RWPE2 (cell line): ENCODE data around the gene SORCS2.

ENCODE experiments used
- ATAC-seq: fragments of 200-7000 bp; cut with Tn5 transposase; 3 replicates; pipeline ENCODE4 v1.9.1; 2021; ENCODE audit warnings: low read depth
- DNase-seq: peaks from one replicate; pipeline ENCODE4 v3.0.0-alpha.2; 2020; ENCODE audit warnings: low spot score
- H3K27ac ChIP-seq: fragments of 450-650 bp; 2 replicates; pipeline ENCODE4 v1.5.1; 2017; ENCODE audit warnings: mild to moderate bottlenecking; ENCODE audit not compliant: poor library complexity, severe bottlenecking
- H3K27me3 ChIP-seq: fragments of 250-450 bp; sonication (Bioruptor Pico); 2 replicates; pipeline ENCODE4 v1.5.1; 2021; ENCODE audit warnings: mild to moderate bottlenecking, moderate library complexity; ENCODE audit not compliant: insufficient read depth, poor library complexity, severe bottlenecking
- H3K36me3 ChIP-seq: fragments of 250-450 bp; sonication (Bioruptor Pico); 2 replicates; pipeline ENCODE4 v1.5.1; 2020; ENCODE audit warnings: low read depth, mild to moderate bottlenecking, moderate library complexity
- H3K4me1 ChIP-seq: fragments of 250-450 bp; sonication (Bioruptor Pico); 2 replicates; pipeline ENCODE4 v1.5.1; 2021; ENCODE audit warnings: mild to moderate bottlenecking, moderate library complexity; ENCODE audit not compliant: insufficient read depth, poor library complexity, severe bottlenecking
- H3K4me3 ChIP-seq: fragments of 250-450 bp; sonication (Bioruptor Pico); 2 replicates; pipeline ENCODE4 v1.5.1; 2021; ENCODE audit warnings: mild to moderate bottlenecking, moderate library complexity; ENCODE audit not compliant: severe bottlenecking
- H3K9me3 ChIP-seq: fragments of 250-450 bp; sonication (Bioruptor Pico); 2 replicates; pipeline ENCODE4 v1.5.1; 2021; ENCODE audit warnings: mild to moderate bottlenecking, moderate library complexity; ENCODE audit not compliant: severe bottlenecking
- CTCF ChIP-seq: fragments of 450-650 bp; IDR thresholded peaks from one replicate; pipeline ENCODE4 v1.5.1; 2017; ENCODE audit warnings: mild to moderate bottlenecking, moderate library complexity; ENCODE audit not compliant: poor library complexity, severe bottlenecking

SORCS2 gene

GRCh38 chr4:7359400-7360062 is 167.2 kb downstream of the SORCS2 start:
- no peaks in the 10 kb centered on the region for H3K27me3 ChIP-seq
- H3K4me1 ChIP-seq, result no peaks in the 10 kb centered on the region
- H3K27ac ChIP-seq, result no peak overlapping the region
- H3K36me3 ChIP-seq, result no peaks in the 10 kb centered on the region
- DNase-seq (no peak), ATAC-seq (no peak)
- H3K9me3 ChIP-seq, result no peaks in the 10 kb centered on the region
- H3K4me3 ChIP-seq, result no peak overlapping the region
- TF ChIP-seq CTCF, result no peak

- no peak for DNase-seq
- no peaks in the 10 kb centered on the region for H3K36me3 ChIP-seq
- no peak overlapping the region for H3K27ac ChIP-seq
These were observed 168.5 kb downstream of the SORCS2 start for GRCh38 chr4:7360806-7361205.

GRCh38 chr4:7361280-7361895 is 169.1 kb downstream of the SORCS2 start:
- ATAC-seq, result no peak
- H3K9me3 ChIP-seq, result no peaks in the 10 kb centered on the region
- no peaks in the 10 kb centered on the region for H3K4me1 ChIP-seq
- no peak for TF ChIP-seq CTCF
- no peak overlapping the region for H3K27ac ChIP-seq
- peaks cover 17% of the 10 kb centered on the region for H3K27me3 ChIP-seq
- DNase-seq, result no peak
- H3K4me3 ChIP-seq, result no peak overlapping the region
- H3K36me3 ChIP-seq, result no peaks in the 10 kb centered on the region

More at GRCh38 chr4:7360806-7361205, 168.5 kb downstream of the SORCS2 start:
- TF ChIP-seq CTCF, result no peak
- H3K9me3 ChIP-seq, result no peaks in the 10 kb centered on the region
- peaks cover 12% of the 10 kb centered on the region for H3K27me3 ChIP-seq
- no peak overlapping the region for H3K4me3 ChIP-seq
- H3K4me1 ChIP-seq, result no peaks in the 10 kb centered on the region
- no peak for ATAC-seq

- Histone ChIP-seq H3K4me1 (no peaks in the 10 kb centered on the region), H3K4me3 (no peak overlapping the region), H3K36me3 (no peaks in the 10 kb centered on the region), H3K9me3 (no peaks in the 10 kb centered on the region), H3K27ac (no peak overlapping the region), H3K27me3 (peaks cover 25% of the 10 kb centered on the region)
- no peak for ATAC-seq
- TF ChIP-seq CTCF, result no peak
- DNase-seq, result no peak
These were observed 170.0 kb downstream of the SORCS2 start for GRCh38 chr4:7362341-7362740.

- H3K4me1 ChIP-seq, result no peaks in the 10 kb centered on the region
- no peak overlapping the region for H3K4me3 ChIP-seq
- H3K36me3 ChIP-seq, result no peaks in the 10 kb centered on the region
- DNase-seq (no peak), ATAC-seq (no peak)
- no peaks in the 10 kb centered on the region for H3K9me3 ChIP-seq
- H3K27ac ChIP-seq, result no peak overlapping the region
- peaks cover 31% of the 10 kb centered on the region for H3K27me3 ChIP-seq
- no peak for TF ChIP-seq CTCF
These were observed 170.6 kb downstream of the SORCS2 start for GRCh38 chr4:7362862-7363430.
